Ovary (tissue), 9 donors: ENCODE data around the gene APBB2. TPM values are rescaled to one million over a fixed set of nuclear protein-coding genes. Genes with fewer than 3 reads are reported as not detected.

Source experiments
- DNase-seq, 5 donors: peaks; one replicate each; pipeline ENCODE4 v3.0.0-alpha.2; 2019 to 2020
- H3K27ac ChIP-seq, 2 donors: fragments of 200-600 bp; one replicate each; pipeline versions ENCODE4 v1.5.1 to v1.8.0; 2019 to 2022
- H3K27me3 ChIP-seq: fragments of 200-600 bp; one replicate; pipeline ENCODE4 v1.8.0; 2022
- H3K36me3 ChIP-seq: fragments of 200-600 bp; sonication (generic); one replicate; pipeline ENCODE4 v1.5.1; 2019
- H3K4me1 ChIP-seq: one replicate; pipeline ENCODE4 v1.8.1; 2013; ENCODE audit warnings: mild to moderate bottlenecking, moderate library complexity; ENCODE audit not compliant: insufficient read depth
- H3K4me3 ChIP-seq: fragments of 200-600 bp; sonication (generic); one replicate; pipeline ENCODE4 v1.5.1; 2017
- H3K9me3 ChIP-seq, 2 donors: fragments of 200-600 bp in 1 of 2; sonication (generic) in 1 of 2; one replicate each; pipeline versions ENCODE4 v1.5.1 to v1.8.1; 2013 to 2019; ENCODE audit warnings: mild to moderate bottlenecking in 1 of 2, moderate library complexity in 1 of 2
- CTCF ChIP-seq, 3 donors: fragments of 450-650 bp in 2 of 3; fragments of 200-600 bp in 1 of 3; IDR thresholded peaks; one replicate each; pipeline versions ENCODE4 v1.5.1 to v1.8.0; 2016 to 2022; ENCODE audit warnings: antibody characterized with exemption in 3 of 3, mild to moderate bottlenecking in 1 of 3
- EP300 ChIP-seq: sonication (generic); formaldehyde crosslinking; IDR thresholded peaks from one replicate; pipeline ENCODE4 v1.6.1; 2017; ENCODE audit warnings: antibody characterized with exemption
- POLR2A ChIP-seq: fragments of 450-650 bp; IDR thresholded peaks from one replicate; pipeline ENCODE4 v1.6.1; 2017; ENCODE audit warnings: antibody characterized with exemption, mild to moderate bottlenecking, moderate library complexity
- WGBS, 3 donors: extraction: QIAGEN DNeasy Blood & Tissue Kit in 1 of 3; methylation state at CpG; one replicate each; pipeline versions ENCODE4 v1.1.5 to v1.1.7; 2013 to 2017; 5-methylcytosine and 5-hydroxymethylcytosine counted together
- intact Hi-C, 4 donors: fragments of 100-400 bp; cut with DNase I; formaldehyde crosslinking; loops; one replicate each; pipeline versions ENCODE4 v1.11.0 to v1.15.1; 2022 to 2023
- polyA plus RNA-seq, 2 donors: library from polyadenylated mRNA; stranded (reverse); fragments of 200-250 nt in 1 of 2; fragments of 350-450 nt in 1 of 2; fragmentation: Illumina TruSeq in 1 of 2; extraction: RNeasy Lipid Tissue Mini Kit (QIAGEN cat#74804) in 1 of 2; gene quantifications; one replicate each; pipeline ENCODE4 v1.2.3, GENCODE V29; 2013 to 2014
- small RNA-seq: library from RNA; depleted of rRNA; stranded (forward); fragments of <200 nt; gene quantifications from one replicate; pipeline ENCODE3, GENCODE V24; 2016
- total RNA-seq, 7 donors: library from RNA; depleted of rRNA in 2 of 7; stranded (reverse); fragments of >200 nt in 2 of 7; fragmentation: NEBNext Ultra II Directional in 3 of 7; extraction: Animal tissue kit (Norgen Biotek cat#: 25700) in 3 of 7; gene quantifications; one replicate each; pipeline versions ENCODE4 v1.1.0 to v1.2.4, GENCODE V29; 2016 to 2023
- donor health status: DM: no; HTN: no; CAD: no; lungs with moderate emphysema.
- donor health status: DM: no; HTN: no; CAD: no.
- donor health status: Bipolar disorder and iron deficiency.
- donor health status: DM: yes; HTN: yes; CAD: no.
- donor health status: DM: no; HTN: no; CAD: no.
- donor health status: DM: yes; HTN: yes; CAD: no.

The APBB2 gene
- total and polyA plus RNA-seq, 9 donors: 30.9 to 163 (median 80.1) TPM

GRCh38 chr4:40763228-40763716 lies 451.1 kb downstream of the APBB2 start:
- WGBS, 3 donors: 86 to 93% (median 89%) methylated on average over 3 of the region's 3 CpGs
- H3K9me3 ChIP-seq: no peaks in the 10 kb centered on the region

More at GRCh38 chr4:40763228-40763716, 451.1 kb downstream of the APBB2 start:
- Histone ChIP-seq H3K36me3 (no peaks in the 10 kb centered on the region), H3K4me1 (no peaks in the 10 kb centered on the region), H3K27ac (no peak overlapping the region), H3K27me3 (no peaks in the 10 kb centered on the region), H3K4me3 (no peak overlapping the region)
- TF ChIP-seq EP300 (no peak), POLR2A (no peak), CTCF (IDR thresholded peaks at IDR 0.05) (no peak)
- intact Hi-C loops: no loop called here
- DNase-seq: no peak

Small RNAs within 50 kb of the gene (small RNA-seq; reads per million reads assigned to genes)
- gene RF00019 (not detected), gene RNA5SP160 (not detected), gene RNU6-1195P (not detected), gene RNU6-836P (not detected)

Other genes with a start within 250 kb of the APBB2 start
- 100 to 1,000 TPM in 2 of 7 donors, 10 to 100 TPM in 5; 35.3 to 140 (median 54.4) TPM for gene UCHL1, start 42.4 kb upstream of the APBB2 start, total RNA-seq
- 100 to 1,000 TPM; 116 to 172 TPM for gene UCHL1, start 42.4 kb upstream of the APBB2 start, polyA plus RNA-seq